Loucy (cell line): Measurements from ENCODE around the gene CREB1.

Experiments used
- EZH2phosphoT487 ChIP-seq: fragments of 200-600 bp; IDR thresholded peaks from 2 replicates; pipeline ENCODE4 v1.6.1; 2018; ENCODE audit warnings: antibody characterized with exemption, mild to moderate bottlenecking, moderate library complexity, borderline replicate concordance
- TF ChIP-seq, protein P1 (sequence below): fragments of 200-600 bp; sonication (generic); conservative IDR thresholded peaks from 2 replicates; pipeline ENCODE4 v1.5.1; 2014; ENCODE audit warnings: mild to moderate bottlenecking, antibody characterized with exemption, low read length

DNA sequence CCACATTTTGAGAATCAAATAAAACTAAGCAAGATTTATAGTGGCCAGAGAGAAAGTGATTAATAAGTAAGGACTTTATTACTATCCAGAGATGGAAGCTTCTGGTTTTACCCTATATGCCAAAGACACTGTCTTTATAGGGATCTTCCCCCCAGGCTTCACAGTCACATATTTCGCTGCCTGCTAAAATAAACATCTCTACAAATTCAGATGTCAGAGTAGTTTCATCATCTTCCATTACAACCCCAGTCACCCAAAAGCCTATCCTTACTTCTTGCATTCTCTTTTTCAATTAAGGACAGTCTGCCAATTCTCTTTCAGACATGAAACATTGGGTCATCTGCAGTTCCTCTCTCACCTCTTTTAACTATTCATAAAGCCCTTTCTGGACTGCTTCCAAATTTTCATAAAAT, 28.3 kb downstream of the CREB1 start:
- TF ChIP-seq, protein P1, sequence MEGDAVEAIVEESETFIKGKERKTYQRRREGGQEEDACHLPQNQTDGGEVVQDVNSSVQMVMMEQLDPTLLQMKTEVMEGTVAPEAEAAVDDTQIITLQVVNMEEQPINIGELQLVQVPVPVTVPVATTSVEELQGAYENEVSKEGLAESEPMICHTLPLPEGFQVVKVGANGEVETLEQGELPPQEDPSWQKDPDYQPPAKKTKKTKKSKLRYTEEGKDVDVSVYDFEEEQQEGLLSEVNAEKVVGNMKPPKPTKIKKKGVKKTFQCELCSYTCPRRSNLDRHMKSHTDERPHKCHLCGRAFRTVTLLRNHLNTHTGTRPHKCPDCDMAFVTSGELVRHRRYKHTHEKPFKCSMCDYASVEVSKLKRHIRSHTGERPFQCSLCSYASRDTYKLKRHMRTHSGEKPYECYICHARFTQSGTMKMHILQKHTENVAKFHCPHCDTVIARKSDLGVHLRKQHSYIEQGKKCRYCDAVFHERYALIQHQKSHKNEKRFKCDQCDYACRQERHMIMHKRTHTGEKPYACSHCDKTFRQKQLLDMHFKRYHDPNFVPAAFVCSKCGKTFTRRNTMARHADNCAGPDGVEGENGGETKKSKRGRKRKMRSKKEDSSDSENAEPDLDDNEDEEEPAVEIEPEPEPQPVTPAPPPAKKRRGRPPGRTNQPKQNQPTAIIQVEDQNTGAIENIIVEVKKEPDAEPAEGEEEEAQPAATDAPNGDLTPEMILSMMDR = no peak
- TF ChIP-seq EZH2phosphoT487 = no peak
